ENCODE data around the gene EXOC1.
"Not testable (repeated sequence)": the region's sequence is repeated elsewhere in the genome, so short reads cannot be mapped to it uniquely, and the experiment has no call there.

Gene EXOC1

GRCh38 chr4:55837903-55838302 lies 15.5 kb upstream of the EXOC1 start:
- TF ChIP-seq CTCF (IDR thresholded peaks at IDR 0.05; ENCODE audit: low read depth, low read length) = no peak
- no peak overlapping the region for H3K4me3 ChIP-seq (ENCODE audit: low read depth, low read length)

DNA sequence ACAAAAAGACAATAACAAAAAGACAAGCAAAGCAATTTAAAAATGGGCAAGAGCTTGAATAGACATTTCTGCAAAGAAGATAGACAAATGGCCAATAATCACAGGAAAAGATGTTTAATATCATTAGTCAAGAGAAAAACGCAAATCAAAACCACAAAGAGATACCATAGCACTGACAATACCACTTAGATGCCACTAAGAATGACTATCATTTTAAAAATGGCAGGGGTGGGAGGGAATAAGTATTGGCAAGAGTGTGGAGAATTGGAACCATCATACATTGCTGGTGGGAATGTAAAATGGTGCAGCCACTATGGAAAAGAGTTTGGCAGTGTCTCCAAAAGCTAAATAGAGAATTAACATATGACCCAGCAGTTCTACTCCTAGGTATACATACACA lies 15.1 kb upstream of the EXOC1 start:
- no peak for TF ChIP-seq CTCF (IDR thresholded peaks at IDR 0.05; ENCODE audit: low read depth, low read length)

GRCh38 chr4:55838952-55839351 lies 14.5 kb upstream of the EXOC1 start:
- no peak for TF ChIP-seq CTCF (IDR thresholded peaks at IDR 0.05; ENCODE audit: low read depth, low read length)
- no peak overlapping the region for H3K4me3 ChIP-seq (ENCODE audit: low read depth, low read length)

More for the DNA sequence above, 15.1 kb upstream of the EXOC1 start:
- no peak overlapping the region for H3K4me3 ChIP-seq (ENCODE audit: low read depth, low read length)

DNA sequence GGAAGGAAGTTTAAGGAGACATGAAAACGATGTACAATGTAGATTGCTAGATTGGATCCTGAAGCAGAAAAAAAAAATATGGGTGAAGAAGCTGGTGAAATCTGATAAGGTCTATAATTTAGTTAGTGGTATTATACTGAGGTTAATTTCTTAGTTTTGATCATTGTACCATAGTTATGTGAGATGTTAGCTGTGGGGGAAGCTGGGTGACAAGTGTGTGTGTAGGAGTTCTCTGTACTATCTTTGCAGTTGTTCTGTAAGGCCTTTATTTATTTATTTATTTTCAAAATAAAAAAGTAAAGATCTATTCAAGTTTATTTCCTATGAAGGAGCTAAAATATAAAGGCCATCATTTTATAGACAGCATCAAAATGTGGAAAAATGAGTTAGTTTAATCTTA lies 12.5 kb upstream of the EXOC1 start:
- no peak for TF ChIP-seq CTCF (IDR thresholded peaks at IDR 0.05; ENCODE audit: low read depth, low read length)
- no peak overlapping the region for H3K4me3 ChIP-seq (ENCODE audit: low read depth, low read length)

DNA sequence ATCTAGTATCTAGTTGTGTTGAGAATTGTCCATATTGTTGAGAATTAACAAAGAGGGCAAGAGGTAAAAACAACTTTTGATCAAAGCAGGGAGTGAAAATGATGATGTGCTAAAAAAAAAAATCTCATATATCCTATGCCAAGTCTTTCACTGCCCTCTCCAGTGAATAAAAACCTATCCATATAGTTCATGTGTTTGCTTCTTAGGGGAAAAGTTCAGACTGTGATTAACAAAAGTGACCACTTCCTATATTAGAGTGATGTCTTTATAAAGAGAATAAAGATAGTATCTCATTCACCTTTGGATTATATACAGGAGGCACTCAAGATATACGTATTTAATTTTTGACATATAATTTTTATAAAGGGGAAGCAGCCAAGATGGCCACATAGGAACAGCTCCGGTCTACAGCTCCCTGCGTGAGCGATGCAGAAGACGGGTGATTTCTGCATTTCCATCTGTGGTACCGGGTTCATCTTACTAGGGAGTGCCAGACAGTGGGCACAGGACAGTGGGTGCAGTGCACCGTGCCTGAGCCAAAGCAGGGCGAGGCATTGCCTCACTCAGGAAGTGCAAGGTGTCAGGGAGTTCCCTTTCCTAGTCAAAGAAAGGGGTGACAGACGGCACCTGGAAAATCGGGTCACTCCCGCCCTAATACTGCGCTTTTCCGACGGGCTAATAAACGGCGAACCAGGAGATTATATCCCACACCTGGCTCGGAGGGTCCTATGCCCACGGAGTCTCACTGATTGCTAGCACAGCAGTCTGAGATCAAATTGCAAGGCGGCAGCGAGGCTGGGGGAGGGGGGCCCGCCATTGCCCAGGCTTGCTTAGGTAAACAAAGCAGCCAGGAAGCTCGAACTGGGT lies 11.8 kb upstream of the EXOC1 start:
- not testable (repeated sequence) for H3K4me3 ChIP-seq (ENCODE audit: low read depth, low read length)

GRCh38 chr4:55842312-55842711 lies 11.1 kb upstream of the EXOC1 start:
- H3K4me3 ChIP-seq (ENCODE audit: low read depth, low read length) = not testable (repeated sequence)

- TF ChIP-seq CTCF (IDR thresholded peaks at IDR 0.05; ENCODE audit: low read depth, low read length) = no peak
- no peak overlapping the region for H3K4me3 ChIP-seq (ENCODE audit: low read depth, low read length)
Measured at GRCh38 chr4:55849724-55850123, 3.7 kb upstream of the EXOC1 start.

- TF ChIP-seq CTCF (IDR thresholded peaks at IDR 0.05; ENCODE audit: low read depth, low read length) = no peak
- H3K4me3 ChIP-seq (ENCODE audit: low read depth, low read length) = no peak overlapping the region
Measured at GRCh38 chr4:55851885-55852284, 1.6 kb upstream of the EXOC1 start.

Data from WI38 (cell line).